Liver (tissue), 3 donors: ENCODE data around the gene SPIN1.

ENCODE experiments used
- CTCF ChIP-seq: fragments of 150-350 bp; IDR thresholded peaks from 2 replicates; pipeline ENCODE4 v1.5.1; 2017; ENCODE audit warnings: improper control_type of control experiment, low read depth, low read length; ENCODE audit not compliant: missing input control
- RAD21 ChIP-seq, 2 donors: IDR thresholded peaks; 2 replicates each; pipeline ENCODE4 v1.6.1; 2016; ENCODE audit warnings: antibody characterized with exemption in 2 of 2, mild to moderate bottlenecking in 2 of 2
- YY1 ChIP-seq: IDR thresholded peaks from 2 replicates; pipeline ENCODE4 v1.6.1; 2016; ENCODE audit warnings: antibody characterized with exemption, mild to moderate bottlenecking
- donor health status: healthy.
- donor health status: healthy.

DNA sequence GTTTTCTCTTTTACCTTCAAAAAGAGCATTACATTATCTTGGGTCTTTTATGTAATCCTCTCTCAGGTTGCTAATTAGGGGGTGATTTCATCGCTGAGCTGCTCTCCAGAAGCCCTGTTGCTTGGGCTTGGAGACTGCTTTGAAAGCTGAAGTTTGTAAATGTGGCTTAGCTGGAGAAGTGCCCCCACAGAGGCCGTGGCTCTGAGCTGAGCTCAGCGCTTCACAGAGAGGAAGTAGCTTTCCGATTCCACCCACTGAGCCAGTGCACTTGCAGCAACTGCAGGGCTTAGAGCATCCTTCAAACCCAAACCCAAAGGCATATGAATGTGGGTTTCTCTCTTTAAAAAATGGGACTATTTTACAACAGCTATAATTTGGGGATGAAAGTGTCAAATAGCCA lies 133.1 kb downstream of the SPIN1 start:
- TF ChIP-seq YY1 (no peak), CTCF (no peak), RAD21 (IDR thresholded peaks at IDR 0.05) (no peak)
